Neural crest cell (in vitro differentiated cells): Measurements from ENCODE around the gene DNER. TPM values are rescaled to one million over a fixed set of nuclear protein-coding genes. Genes with fewer than 3 reads are reported as not detected.

Source experiments
- DNase-seq: peaks from one replicate; pipeline ENCODE4 v3.0.0; 2021; ENCODE audit warnings: low read depth, mixed read lengths, low spot score
- H3K27ac Mint-ChIP-seq: one replicate; pipeline ENCODE4 v1.8.0; 2021; ENCODE audit warnings: mild to moderate bottlenecking, mixed read lengths; ENCODE audit not compliant: unreplicated experiment
- H3K27me3 Mint-ChIP-seq: 2 replicates; pipeline ENCODE4 v1.8.0; 2021; ENCODE audit warnings: low read depth, mild to moderate bottlenecking, mixed read lengths
- H3K36me3 Mint-ChIP-seq: 2 replicates; pipeline ENCODE4 v1.8.0; 2021; ENCODE audit warnings: low read depth, mild to moderate bottlenecking, mixed read lengths
- H3K4me1 Mint-ChIP-seq: 2 replicates; pipeline ENCODE4 v1.8.0; 2021; ENCODE audit warnings: mixed read lengths
- H3K4me3 Mint-ChIP-seq: one replicate; pipeline ENCODE4 v1.8.0; 2021; ENCODE audit warnings: mild to moderate bottlenecking, mixed read lengths
- H3K9me3 Mint-ChIP-seq: 2 replicates; pipeline ENCODE4 v1.8.0; 2021; ENCODE audit warnings: mixed read lengths
- total RNA-seq: library from RNA; stranded (reverse); gene quantifications from 2 replicates; pipeline ENCODE4 v1.2.1, GENCODE V29; 2021
- TF ChIP-seq, protein P1 (sequence below): fragments of 200-600 bp; sonication (generic); conservative IDR thresholded peaks from 2 replicates; pipeline ENCODE4 v1.5.0; 2021; ENCODE audit warnings: antibody characterized with exemption, mild to moderate bottlenecking

DNER gene
- total RNA-seq, 1 donor from 2014 or later: 4.1 TPM

DNA sequence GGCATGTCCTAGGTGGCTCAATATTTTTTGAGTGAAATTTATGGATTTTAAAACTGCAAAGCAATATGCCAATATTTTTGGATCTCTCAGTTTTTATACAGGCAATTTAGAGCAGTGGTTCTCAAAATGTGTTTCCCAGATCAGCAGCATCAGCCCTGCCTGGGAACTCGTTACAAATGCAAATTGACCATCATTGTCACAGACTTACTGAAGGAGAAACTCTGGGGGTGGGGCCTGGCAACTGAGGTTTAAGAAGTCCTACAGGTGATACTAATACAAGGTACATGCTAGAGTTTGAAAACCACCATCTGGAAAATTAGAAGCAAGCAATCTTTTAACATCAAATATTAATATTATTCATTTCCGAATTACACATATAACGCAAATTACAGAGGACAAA is 227.7 kb downstream of the DNER start:
- H3K27ac Mint-ChIP-seq: no peak overlapping the region
- DNase-seq: no peak
- peaks cover 11% of the 10 kb centered on the region for H3K27me3 Mint-ChIP-seq
- H3K9me3 Mint-ChIP-seq: peaks cover 9% of the 10 kb centered on the region
- no peaks in the 10 kb centered on the region for H3K4me1 Mint-ChIP-seq
- no peaks in the 10 kb centered on the region for H3K36me3 Mint-ChIP-seq
- H3K4me3 Mint-ChIP-seq: no peak overlapping the region
- TF ChIP-seq, protein P1, sequence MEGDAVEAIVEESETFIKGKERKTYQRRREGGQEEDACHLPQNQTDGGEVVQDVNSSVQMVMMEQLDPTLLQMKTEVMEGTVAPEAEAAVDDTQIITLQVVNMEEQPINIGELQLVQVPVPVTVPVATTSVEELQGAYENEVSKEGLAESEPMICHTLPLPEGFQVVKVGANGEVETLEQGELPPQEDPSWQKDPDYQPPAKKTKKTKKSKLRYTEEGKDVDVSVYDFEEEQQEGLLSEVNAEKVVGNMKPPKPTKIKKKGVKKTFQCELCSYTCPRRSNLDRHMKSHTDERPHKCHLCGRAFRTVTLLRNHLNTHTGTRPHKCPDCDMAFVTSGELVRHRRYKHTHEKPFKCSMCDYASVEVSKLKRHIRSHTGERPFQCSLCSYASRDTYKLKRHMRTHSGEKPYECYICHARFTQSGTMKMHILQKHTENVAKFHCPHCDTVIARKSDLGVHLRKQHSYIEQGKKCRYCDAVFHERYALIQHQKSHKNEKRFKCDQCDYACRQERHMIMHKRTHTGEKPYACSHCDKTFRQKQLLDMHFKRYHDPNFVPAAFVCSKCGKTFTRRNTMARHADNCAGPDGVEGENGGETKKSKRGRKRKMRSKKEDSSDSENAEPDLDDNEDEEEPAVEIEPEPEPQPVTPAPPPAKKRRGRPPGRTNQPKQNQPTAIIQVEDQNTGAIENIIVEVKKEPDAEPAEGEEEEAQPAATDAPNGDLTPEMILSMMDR: no peak

DNA sequence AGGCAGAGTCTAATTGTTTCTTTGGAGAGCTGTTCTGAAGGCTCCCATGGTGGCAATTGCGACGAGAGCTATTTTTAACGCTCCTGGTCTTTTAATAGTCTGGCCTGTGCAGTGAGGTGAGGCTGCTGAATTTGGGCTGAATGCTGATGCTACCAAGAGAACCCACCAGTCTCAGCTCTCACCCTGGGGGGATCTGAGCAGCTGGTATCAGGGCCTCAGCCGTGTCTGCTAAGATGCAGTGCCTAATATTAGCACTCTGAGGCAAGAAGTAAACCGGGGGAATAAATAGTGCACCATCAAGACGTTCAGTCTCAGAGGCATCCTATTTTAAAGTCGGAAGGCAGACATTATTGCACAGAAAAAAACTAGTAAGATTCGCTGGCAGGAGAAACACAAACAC is 228.5 kb downstream of the DNER start:
- Mint-ChIP-seq H3K27ac (no peak overlapping the region), H3K27me3 (peaks cover 5% of the 10 kb centered on the region), H3K9me3 (peaks cover 6% of the 10 kb centered on the region), H3K4me1 (no peaks in the 10 kb centered on the region), H3K36me3 (no peaks in the 10 kb centered on the region), H3K4me3 (no peak overlapping the region)
- no peak for DNase-seq
- TF ChIP-seq, protein P1: no peak

DNA sequence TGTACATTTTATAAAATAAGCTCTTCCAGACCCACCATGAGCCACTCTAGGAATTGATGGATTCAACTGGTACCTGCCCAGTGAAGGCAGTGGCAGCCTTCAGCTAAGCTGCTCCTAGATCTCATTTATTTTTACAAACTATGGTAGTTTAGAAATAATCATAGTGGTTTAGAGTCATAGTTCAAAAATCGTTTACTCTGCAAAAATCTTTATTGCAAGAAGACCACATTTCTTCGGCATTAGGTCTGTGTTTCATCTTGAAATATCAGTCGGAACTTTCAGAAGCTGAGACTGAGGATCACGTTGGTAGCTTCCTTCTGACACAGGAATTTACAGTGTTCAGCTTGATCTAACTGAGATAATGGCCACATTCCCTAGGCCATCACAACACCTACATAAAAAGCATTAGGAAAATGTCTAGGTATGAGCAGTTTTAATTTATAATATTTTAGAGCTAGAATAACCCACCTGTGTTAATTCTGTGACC is 237.0 kb downstream of the DNER start:
- no peak overlapping the region for H3K27ac Mint-ChIP-seq
- H3K9me3 Mint-ChIP-seq: no peaks in the 10 kb centered on the region
- no peaks in the 10 kb centered on the region for H3K27me3 Mint-ChIP-seq
- no peak for DNase-seq
- no peaks in the 10 kb centered on the region for H3K36me3 Mint-ChIP-seq
- H3K4me3 Mint-ChIP-seq: no peak overlapping the region
- TF ChIP-seq, protein P1: no peak
- H3K4me1 Mint-ChIP-seq: no peaks in the 10 kb centered on the region

DNA sequence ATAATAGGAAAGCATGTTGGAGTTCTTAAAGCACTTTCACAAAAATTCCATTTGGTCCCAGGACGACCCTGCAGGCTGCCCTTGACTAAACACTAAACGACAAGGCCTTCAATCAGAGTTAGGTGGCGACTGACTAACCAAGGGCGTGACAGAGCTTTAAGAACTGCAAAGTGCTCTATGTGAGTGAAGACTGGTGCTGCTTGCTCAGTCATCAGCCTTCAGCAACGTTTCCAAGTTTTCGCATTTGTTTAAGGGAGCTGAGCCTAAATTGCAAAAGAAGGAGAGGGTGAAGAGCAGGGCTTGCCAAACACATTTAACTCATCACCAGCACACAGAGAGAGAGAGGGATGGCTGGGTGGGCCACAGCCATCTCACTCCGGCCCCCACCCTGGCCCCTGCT is 238.6 kb downstream of the DNER start:
- Mint-ChIP-seq H3K9me3 (no peaks in the 10 kb centered on the region), H3K4me3 (no peak overlapping the region), H3K36me3 (no peaks in the 10 kb centered on the region), H3K27me3 (no peaks in the 10 kb centered on the region), H3K4me1 (no peaks in the 10 kb centered on the region), H3K27ac (no peak overlapping the region)
- DNase-seq: no peak
- TF ChIP-seq, protein P1: no peak

DNA sequence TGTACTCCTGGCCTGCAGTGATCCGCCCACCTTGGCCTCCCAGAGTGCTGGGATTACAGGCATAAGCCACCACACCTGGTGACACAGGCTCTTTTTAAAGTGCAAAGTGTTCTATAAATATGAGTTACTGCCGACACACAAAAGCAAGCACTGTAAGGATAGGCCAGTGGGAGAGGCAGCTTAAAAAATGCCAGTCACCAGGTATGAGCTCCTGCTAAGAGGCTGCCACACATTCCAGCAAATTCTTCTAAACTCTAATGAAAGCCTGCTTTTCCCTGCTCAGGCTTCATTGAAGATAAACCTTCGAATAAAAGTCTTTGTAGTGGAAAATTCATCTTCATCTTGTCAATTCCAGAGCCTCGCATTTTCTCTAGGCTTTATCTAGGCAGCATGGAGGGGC is 240.2 kb downstream of the DNER start:
- Mint-ChIP-seq H3K27me3 (no peaks in the 10 kb centered on the region), H3K9me3 (no peaks in the 10 kb centered on the region), H3K36me3 (no peaks in the 10 kb centered on the region), H3K27ac (no peak overlapping the region), H3K4me1 (no peaks in the 10 kb centered on the region), H3K4me3 (no peak overlapping the region)
- DNase-seq: no peak
- TF ChIP-seq, protein P1: no peak

DNA sequence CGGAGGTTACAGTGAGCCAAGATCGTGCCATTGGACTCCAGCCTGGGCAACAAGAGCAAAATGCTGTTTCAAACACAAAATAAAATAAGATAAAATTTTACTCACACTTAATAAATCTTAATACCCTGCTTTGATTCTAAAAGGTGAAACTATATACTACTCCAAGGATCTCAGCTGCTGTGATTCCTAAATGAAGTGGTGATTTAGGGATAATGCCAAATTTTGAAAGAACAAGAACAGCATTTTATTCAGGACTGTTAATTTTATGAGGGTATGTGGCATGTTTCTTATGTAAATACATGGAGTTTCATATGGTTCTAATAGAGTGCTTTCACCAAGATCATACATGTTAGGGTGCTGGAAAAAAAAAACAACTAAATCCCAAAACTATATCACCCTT is 243.6 kb downstream of the DNER start:
- no peak overlapping the region for H3K4me3 Mint-ChIP-seq
- no peak overlapping the region for H3K27ac Mint-ChIP-seq
- TF ChIP-seq, protein P1: no peak
- H3K27me3 Mint-ChIP-seq: peaks cover 5% of the 10 kb centered on the region
- H3K9me3 Mint-ChIP-seq: no peaks in the 10 kb centered on the region
- H3K36me3 Mint-ChIP-seq: no peaks in the 10 kb centered on the region
- H3K4me1 Mint-ChIP-seq: no peaks in the 10 kb centered on the region
- no peak for DNase-seq
